Glomerular endothelial cell (primary cell): ENCODE data around the gene LMTK2. TPM values are rescaled to one million over a fixed set of nuclear protein-coding genes. Genes with fewer than 3 reads are reported as not detected.
"Not testable (repeated sequence)": the region's sequence is repeated elsewhere in the genome, so short reads cannot be mapped to it uniquely, and the experiment has no call there.

ENCODE experiments used
- DNase-seq: peaks from one replicate; pipeline ENCODE4 v3.0.0-alpha.2; 2011; ENCODE audit warnings: low read depth, low spot score; ENCODE audit errors: extremely low read depth
- total RNA-seq: library from RNA; depleted of rRNA; stranded (reverse); fragments of >200 nt; gene quantifications from 2 replicates; pipeline ENCODE4 v1.2.3, GENCODE V29; 2015

Gene LMTK2
- total RNA-seq, 1 donor from 2014 or later = 14.6 TPM

GRCh38 chr7:98215561-98216495, 109.2 kb downstream of the LMTK2 start:
- DNase-seq = no peak

GRCh38 chr7:98216941-98217622, 110.4 kb downstream of the LMTK2 start:
- DNase-seq = no peak

- DNase-seq = no peak
These were observed 111.2 kb downstream of the LMTK2 start for GRCh38 chr7:98217623-98218582.

- not testable (repeated sequence) for DNase-seq
These were observed 112.7 kb downstream of the LMTK2 start for GRCh38 chr7:98219382-98219781.

GRCh38 chr7:98221611-98222532, 115.2 kb downstream of the LMTK2 start:
- DNase-seq = no peak

- DNase-seq = no peak
These were observed 116.0 kb downstream of the LMTK2 start for GRCh38 chr7:98222533-98223195.

GRCh38 chr7:98223351-98223897, 116.8 kb downstream of the LMTK2 start:
- DNase-seq = no peak

GRCh38 chr7:98223898-98224700, 117.4 kb downstream of the LMTK2 start:
- DNase-seq = no peak

- DNase-seq = no peak
These were observed 118.1 kb downstream of the LMTK2 start for GRCh38 chr7:98224701-98225181.

- no peak for DNase-seq
These were observed 119.4 kb downstream of the LMTK2 start for GRCh38 chr7:98225913-98226614.

- no peak for DNase-seq
These were observed 121.3 kb downstream of the LMTK2 start for GRCh38 chr7:98227939-98228338.

GRCh38 chr7:98228801-98229200, 122.1 kb downstream of the LMTK2 start:
- no peak for DNase-seq

GRCh38 chr7:98229441-98229840, 122.8 kb downstream of the LMTK2 start:
- DNase-seq = no peak

GRCh38 chr7:98229991-98230745, 123.5 kb downstream of the LMTK2 start:
- DNase-seq = no peak

GRCh38 chr7:98230746-98231471, 124.2 kb downstream of the LMTK2 start:
- no peak for DNase-seq
